ENCODE measurements around the gene DSG4.
"Not testable (repeated sequence)": the region's sequence is repeated elsewhere in the genome, so short reads cannot be mapped to it uniquely, and the experiment has no call there.

DSG4 gene, protein sequence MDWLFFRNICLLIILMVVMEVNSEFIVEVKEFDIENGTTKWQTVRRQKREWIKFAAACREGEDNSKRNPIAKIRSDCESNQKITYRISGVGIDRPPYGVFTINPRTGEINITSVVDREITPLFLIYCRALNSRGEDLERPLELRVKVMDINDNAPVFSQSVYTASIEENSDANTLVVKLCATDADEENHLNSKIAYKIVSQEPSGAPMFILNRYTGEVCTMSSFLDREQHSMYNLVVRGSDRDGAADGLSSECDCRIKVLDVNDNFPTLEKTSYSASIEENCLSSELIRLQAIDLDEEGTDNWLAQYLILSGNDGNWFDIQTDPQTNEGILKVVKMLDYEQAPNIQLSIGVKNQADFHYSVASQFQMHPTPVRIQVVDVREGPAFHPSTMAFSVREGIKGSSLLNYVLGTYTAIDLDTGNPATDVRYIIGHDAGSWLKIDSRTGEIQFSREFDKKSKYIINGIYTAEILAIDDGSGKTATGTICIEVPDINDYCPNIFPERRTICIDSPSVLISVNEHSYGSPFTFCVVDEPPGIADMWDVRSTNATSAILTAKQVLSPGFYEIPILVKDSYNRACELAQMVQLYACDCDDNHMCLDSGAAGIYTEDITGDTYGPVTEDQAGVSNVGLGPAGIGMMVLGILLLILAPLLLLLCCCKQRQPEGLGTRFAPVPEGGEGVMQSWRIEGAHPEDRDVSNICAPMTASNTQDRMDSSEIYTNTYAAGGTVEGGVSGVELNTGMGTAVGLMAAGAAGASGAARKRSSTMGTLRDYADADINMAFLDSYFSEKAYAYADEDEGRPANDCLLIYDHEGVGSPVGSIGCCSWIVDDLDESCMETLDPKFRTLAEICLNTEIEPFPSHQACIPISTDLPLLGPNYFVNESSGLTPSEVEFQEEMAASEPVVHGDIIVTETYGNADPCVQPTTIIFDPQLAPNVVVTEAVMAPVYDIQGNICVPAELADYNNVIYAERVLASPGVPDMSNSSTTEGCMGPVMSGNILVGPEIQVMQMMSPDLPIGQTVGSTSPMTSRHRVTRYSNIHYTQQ

DNA sequence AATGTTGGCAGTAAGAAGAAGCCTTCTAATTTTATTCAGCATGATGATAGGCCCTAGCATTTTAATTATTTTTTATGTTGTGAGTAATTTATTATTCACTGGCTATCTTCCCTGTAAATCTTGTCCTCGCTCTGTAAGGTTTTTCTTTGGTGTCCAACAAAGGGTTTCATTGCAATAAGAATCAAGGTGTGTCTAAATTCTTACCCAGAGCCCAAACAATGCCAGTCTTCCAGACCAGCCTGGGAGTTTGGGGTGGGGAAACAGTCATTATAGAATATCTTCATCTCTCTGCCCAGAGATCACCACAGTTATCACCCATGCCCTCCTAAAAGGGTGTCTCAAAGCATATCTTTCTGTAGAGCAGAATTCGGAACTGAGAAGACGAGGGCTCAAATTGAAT lies at the start of gene DSG4:
TSS of gene DSG4 (plus strand) at position 301 of the 400 bp plus-strand sequence. CDS start 135 bp downstream, outside the sequence.
- no peak for DNase-seq

DNA sequence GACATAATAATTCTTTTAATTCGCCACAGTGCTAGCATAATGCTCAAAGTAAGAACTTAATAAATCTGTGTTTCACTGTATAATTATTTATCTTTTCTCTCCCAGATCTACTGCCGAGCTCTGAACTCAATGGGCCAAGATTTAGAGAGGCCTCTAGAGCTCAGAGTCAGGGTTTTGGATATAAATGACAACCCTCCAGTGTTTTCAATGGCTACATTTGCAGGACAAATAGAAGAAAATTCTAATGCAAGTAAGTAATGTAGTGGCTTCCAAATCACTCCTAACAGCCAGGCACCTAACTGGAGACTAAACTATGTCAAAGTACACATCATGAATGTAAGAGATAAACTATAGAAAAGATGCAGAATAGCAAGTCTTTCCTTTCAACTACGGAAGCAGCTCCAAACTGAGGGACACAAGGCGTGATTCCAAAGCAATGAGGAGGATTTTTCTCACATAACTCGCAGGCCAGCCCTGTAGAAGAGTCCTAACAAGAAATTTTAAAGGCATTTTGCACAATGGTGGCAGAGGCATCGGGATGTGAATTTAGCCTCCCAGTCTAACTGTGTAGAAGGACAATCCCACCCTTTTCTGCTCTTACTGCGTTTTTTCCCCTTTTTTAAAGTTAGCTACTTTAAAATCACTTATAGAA lies 46.7 kb upstream of the DSG4 start:
- DNase-seq, result no peak

DNA sequence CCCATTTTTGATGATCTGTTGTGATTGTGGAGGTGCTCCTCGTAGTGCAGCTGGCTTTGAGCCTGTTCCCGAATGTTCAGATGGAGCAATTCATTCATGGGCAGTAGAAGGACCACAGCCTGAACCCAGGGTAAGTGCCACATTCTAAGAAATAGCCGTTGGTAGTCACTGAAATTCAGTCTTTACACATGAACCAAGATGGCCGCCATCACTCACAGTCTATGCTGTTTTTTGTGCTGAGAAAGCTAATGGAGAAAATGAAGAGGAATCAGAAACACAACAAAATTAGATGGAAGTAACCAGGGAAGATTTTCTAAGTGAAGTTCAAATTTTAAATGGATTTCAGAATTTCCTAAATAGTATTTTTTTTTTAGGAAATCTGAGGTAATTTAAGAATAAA lies 33.1 kb upstream of the DSG4 start:
- DNase-seq, result no peak

DNA sequence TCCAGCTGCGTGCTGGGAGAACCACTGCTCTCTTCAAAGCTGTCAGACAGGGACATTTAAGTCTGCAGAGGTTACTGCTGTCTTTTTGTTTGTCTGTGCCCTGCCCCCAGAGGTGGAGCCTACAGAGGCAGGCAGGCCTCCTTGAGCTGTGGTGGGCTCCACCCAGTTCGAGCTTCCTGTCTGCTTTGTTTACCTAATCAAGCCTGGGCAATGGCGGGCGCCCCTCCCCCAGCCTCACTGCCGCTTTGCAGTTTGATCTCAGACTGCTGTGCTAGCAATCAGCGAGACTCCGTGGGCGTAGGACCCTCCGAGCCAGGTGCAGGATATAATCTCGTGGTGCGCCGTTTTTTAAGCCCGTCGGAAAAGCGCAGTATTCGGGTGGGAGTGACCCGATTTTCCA lies 23.2 kb upstream of the DSG4 start:
- DNase-seq, result not testable (repeated sequence)

DNA sequence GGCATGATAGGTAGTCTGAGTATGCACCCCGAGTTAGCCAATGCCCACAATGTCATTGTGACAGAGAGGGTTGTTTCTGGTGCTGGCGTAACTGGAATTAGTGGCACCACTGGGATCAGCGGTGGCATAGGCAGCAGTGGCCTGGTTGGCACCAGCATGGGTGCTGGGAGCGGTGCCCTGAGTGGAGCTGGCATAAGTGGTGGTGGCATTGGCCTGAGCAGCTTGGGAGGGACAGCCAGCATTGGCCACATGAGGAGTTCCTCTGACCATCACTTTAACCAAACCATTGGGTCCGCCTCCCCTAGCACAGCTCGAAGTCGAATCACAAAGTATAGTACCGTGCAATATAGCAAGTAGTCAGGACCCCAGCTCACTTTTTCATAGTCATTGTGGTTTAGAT lies 21.6 kb upstream of the DSG4 start:
- no peak for DNase-seq

DNA sequence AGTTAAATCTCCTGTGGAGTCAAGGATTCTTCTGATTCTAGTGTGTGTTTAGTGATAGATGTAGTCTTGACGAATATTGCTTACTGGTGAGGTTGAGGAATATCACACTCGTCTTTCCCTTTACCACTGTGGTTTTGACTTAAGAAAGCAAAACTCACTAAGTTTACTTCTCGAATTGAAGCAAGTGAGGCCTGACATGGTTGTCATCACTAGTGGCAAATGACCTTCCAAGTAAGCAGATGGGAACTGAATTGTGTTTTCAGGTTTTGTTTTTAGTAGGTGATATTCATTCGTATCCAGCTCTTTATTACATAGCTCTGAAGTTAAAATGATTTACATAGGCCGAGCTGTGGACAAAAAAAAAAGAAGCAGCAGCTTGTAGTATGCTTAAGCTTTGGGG lies 20.6 kb upstream of the DSG4 start:
- DNase-seq, result no peak

DNA sequence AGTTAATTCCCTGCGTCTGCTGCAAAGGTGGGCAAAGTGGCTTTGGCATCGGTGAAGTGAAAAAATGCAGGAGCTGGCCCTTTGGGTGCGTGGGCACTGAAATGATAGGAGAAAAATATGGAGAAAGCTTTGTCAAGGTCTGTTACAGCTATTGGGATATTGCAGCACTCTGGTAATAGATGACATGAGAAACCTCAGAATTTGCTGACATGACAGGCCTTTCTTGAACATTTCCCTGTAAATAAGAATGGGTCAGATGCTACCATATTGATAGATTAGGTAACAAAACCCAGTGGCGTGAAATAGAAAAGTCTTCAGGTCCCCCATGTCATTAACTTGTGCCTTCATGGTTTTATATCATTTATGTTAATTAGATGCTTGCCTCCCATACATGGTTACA lies 12.4 kb upstream of the DSG4 start:
- DNase-seq, result no peak

DNA sequence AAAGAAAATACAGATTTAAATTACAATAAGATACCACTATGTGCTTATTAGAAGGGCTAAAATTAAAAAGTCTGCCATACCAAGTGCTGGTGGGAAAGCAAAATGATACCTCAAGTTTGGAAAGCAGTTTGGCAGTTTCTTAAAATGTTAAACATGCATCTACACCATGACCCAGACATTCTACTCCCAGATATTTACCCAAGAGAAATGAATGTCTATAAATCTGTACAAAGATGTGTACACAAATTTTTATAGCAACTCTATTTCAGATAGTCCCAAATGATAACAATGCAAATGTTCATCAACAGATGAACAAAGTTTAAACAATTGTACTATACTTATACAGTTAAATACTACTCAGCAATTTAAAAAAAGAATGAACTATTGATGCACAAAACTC lies 7.1 kb upstream of the DSG4 start:
- no peak for DNase-seq

DNA sequence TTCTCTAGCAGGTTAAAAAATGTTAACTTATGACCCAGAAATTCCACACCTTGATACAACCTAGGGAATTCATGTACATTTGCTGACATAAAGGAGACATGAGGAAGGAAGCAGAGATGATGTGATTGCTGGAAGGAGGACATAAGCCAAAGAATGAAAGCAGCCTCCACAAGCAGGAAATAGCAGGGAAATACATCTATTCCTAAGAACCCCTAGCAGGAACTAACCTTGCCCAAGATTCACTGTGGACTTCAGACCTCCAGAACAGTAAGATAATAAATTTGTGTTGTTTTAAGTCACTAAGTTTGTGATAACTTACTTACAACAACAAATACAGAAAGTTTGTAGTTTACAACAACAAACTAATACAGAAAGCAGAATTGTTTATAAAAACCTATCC lies 4.6 kb upstream of the DSG4 start:
- DNase-seq, result no peak

DNA sequence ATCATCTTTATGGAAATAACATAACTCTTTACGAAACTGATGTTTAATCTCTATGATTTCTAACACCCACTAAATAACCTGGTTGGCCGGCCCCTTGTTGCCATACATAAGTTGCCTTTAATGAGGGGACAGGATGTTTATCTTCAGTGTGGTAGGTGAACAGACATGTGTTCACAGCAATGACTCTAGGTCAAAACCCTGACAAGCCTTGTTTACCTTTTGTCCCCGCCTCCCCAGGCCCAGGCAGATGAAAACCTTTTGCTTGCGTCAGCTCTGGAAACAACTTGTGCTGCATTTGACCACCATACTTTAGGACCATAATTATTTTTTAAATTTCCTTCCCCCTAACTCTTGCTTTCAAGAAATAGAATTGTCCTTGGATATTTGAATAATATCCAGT lies 2.9 kb upstream of the DSG4 start:
- DNase-seq, result no peak

DNA sequence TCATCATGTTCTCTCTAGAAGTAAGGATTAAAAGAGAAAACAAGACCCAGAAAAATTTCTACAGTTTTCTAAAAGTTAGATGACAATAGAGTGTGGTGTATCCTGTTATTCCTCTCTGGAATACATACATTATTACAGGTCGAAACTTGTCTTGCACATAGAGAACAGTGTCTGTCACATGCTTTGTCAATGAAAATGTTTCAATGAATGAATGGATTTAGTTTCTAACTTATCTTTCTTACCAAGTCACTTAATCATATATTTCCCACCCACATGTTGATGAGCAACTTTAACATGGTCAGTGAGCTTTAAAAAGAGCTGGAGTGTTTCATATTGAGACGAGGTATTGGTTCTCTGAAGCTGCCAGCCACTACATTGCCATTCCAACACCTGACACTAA lies 4.3 kb downstream of the DSG4 start:
- DNase-seq, result no peak

DNA sequence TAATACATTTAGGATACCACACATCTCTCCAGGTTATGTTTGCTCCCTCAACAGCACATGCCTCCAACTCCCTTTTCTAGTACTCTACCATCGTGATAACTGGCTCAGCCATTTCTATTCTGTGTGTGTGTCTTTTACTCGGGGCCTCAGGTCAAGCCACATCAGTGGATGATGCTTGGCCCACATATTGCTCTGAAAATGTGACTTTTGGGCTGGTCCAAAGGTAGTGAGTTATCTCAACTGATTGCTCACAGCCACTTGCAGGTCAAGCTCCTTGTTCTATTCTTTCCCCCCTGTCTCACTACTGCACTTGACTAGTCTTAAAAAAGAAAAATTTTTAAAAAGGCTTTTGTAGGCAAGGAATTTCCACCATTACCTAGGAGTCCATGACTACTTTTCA lies 5.5 kb downstream of the DSG4 start:
- no peak for DNase-seq

DNA sequence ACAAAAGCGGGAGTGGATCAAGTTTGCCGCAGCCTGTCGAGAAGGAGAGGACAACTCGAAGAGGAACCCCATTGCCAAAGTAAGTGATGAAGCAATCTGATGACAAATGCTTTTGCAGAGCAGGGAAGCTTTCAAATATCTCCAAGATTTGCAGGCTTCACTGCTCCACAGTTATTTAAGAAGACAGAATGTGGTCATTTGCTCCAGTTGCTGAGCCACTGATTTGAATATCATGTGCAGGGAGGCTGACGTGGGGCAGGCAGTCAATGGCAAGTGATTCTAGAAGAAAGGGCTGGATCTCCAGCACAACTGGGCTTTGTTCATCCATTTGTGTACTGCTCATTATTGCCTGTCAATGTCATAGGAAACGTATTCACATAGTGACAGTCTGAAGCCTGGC lies 10.2 kb downstream of the DSG4 start:
- DNase-seq, result no peak

DNA sequence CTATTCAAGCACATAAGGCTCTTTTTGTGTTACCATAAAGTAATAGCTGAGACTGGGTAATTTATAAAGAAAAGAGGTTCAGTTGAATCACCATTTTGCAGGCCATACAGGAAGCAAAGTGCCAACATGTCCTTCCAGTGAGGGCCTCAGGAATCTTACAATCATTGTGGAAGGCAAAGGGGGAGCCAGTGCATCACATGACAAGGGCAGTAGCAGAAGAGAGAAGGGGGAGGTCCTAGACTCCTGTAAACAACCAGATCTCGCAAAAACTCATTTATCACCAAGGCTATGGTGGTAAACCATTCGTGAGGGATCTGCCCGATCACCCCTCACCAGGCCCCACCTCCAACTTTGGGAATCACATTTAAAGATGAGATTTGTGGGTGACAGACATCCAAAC lies 16.7 kb downstream of the DSG4 start:
- DNase-seq, result no peak

DNA sequence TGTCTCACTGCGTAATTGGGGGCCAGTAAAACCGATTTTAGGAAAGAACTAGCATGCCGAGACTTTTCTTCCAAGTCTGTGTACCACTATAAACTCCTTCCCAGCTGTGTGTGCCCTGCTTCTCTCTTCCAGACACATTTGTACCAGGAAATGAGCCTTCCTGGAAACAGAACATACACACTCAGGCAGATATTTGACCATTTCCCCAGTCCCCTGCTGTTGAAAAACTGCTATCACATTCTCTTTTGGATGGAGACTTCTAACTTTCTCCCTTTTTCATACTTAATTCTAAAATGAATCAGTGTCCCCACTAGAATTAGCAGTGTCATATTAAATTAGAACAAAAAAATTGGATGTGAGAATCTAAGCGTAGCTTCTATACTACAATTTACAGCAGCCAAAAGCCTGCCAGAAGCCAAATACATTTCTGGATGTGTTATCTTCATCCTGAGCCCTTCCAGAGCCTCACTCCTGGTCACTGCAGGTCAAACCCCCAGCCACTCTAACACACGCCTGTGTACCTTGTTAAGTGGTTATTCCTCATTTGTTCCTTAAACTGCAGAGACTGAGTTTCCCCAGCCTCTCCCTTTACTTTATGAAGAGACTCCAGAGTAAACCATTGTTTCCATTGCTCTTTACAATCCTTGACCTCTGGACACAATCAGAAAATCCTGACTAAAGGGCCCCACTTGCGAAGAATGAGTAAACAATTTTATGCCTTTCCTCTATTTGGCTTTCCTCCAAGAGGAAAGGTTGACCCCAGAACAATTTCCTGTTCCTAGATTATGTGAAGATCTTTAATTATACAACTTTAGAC lies 20.4 kb downstream of the DSG4 start:
- DNase-seq, result no peak

DNA sequence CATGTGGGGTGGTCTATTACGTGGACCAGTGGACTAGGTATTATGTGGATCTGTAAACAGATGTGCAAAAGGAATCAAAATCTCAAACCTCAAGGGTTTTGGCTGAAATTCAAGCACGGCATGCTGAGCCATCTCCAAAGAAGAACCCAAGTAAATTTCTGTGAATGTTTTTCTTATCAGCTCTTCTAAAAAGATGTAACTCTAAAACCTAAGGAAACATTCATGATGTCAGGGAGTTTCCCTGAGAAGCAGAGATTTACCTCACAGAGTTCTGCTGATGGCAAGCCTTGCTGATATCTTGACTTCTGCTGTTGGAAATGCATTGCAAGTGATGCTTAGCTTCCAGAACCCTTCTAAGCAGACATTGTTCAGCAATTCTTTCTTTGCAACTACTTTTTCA lies 21.6 kb downstream of the DSG4 start:
- no peak for DNase-seq

DNA sequence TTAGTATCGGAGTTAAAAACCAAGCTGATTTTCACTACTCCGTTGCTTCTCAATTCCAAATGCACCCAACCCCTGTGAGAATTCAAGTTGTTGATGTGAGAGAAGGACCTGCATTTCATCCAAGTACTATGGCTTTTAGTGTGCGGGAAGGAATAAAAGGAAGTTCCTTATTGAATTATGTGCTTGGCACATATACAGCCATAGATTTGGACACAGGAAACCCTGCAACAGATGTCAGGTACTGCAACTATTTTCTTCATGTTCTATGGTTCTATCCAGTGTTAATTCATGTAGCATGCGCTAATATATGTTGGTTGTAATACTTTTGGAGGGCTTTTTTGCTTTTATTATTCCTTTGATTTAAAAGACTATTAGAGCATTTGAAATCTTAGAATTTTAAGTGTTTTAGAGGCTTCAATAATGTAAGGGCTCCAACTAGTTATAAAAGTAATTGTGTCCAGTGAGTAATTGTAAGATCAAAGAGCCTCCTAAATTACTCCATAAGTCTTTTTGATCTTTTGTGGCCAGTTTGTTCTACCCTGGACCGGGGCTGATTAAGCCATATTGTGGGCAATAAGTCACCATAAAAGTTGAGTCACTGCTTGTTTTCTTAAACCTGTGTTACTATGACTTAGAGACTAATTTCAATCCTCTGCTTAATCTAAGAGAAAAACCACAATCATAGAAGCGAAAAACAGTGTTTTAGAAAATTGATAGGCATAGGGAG lies 22.9 kb downstream of the DSG4 start:
- no peak for DNase-seq

DNA sequence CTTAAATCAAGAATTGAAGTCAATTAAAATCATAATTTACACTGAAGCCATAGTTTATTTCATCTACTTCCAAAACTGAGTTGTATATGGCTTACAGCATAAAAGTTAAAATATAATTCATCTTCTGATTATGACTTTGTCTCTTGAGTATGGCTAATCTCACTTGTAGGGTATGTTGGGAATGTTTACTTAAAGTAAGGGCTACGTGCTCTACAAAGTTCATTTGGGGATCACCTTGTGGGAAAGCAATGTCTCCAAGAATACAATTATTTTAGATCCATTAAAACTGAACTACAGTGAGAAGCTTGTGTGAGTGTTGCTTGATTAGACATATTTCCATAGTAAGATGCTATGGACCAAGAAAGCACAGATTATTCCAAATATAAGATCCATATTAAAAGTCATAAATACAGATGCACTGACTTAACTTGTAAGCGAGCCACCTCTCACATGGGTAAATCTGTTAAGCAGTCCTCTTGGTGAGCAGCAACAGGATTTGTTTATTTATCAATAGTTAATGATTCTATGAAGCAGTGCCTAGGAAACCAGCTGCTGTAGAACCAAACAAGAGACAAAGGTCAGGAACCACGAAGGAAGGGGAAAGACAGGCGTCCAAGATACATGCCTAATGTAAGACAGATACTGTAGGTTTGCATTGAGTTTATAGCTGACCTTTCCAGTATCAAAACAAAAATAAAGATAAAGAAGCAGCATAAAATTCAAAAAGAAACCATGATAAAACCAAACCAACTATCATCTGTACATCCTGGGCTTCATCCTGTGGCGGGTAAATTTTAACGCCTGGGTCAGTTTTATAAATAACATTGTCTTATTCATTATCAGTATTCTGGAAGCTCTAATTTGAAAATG lies 24.8 kb downstream of the DSG4 start:
- no peak for DNase-seq

DNA sequence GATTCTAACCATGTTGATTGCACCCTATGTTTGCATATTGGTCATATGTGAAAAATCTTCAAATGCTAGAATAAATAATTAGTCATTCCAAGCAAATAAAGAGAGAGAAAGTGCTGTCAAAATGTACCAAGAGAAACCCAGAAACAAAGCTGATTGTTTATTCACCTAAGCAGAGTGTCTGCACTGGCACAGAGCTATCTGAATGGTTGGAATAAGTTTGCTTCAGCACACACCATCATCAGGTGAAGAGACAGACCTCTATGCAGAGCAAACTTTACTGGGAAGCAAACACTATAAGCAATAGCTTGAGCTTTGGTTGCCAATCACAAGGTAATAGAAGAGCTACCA lies 25.4 kb downstream of the DSG4 start:
- DNase-seq, result no peak

DNA sequence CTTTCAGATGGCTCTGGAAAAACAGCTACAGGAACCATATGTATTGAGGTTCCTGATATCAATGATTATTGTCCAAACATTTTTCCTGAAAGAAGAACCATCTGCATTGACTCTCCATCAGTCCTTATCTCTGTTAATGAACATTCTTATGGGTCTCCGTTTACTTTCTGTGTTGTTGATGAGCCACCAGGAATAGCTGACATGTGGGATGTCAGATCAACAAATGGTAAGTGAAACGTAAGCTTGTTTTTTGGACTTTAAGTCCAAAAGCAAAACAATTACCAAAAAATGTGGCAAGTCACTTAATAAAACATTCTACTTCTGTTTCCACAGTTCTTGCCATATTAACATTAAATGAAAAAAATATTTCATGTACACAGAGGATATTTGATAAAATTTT lies 26.8 kb downstream of the DSG4 start:
- DNase-seq, result no peak

DNA sequence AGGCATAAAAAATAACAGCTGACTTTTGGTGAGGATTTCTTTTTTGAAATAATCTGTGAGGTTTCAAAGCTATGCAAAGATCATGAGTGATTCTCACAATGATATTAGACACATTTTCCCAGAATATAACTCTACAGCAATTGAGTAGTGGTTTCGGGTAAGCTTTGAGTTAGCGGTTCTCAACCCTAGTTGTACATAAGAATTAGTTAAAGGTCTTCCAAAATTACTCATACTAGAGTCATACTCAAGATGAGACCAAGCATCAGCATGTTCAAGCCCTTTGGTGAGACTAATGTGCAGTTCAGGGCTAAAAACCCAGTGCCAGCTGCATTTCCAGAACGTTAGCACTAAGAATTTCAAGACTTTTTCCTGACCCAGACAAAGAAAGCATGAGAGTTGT lies 31.1 kb downstream of the DSG4 start:
- no peak for DNase-seq
